Vagina (tissue), 2 donors: ENCODE data around the gene FAM222A. TPM values are rescaled to one million over a fixed set of nuclear protein-coding genes. Genes with fewer than 3 reads are reported as not detected.

Experiments used
- DNase-seq, 2 donors: peaks; one replicate each; pipeline ENCODE4 v3.0.0-alpha.2; 2017; ENCODE audit errors: extremely low spot score in 2 of 2
- H3K27ac ChIP-seq: fragments of 200-600 bp; sonication (generic); one replicate; pipeline ENCODE4 v1.5.1; 2019
- H3K27me3 ChIP-seq: fragments of 200-600 bp; sonication (generic); one replicate; pipeline ENCODE4 v1.5.1; 2019
- H3K36me3 ChIP-seq, 2 donors: fragments of 200-600 bp; sonication (generic); one replicate each; pipeline ENCODE4 v1.5.1; 2017 to 2019
- H3K4me1 ChIP-seq: fragments of 200-600 bp; sonication (generic); one replicate; pipeline ENCODE4 v1.5.1; 2019
- H3K4me3 ChIP-seq, 2 donors: fragments of 200-600 bp; sonication (generic); 1 replicate in 1 of 2; 2 replicates in 1 of 2; pipeline ENCODE4 v1.5.1; 2016 to 2019
- H3K9me3 ChIP-seq: fragments of 200-600 bp; sonication (generic); one replicate; pipeline ENCODE4 v1.5.1; 2019
- CTCF ChIP-seq, 3 experiments: fragments of 450-650 bp in 2 of 3; fragments of 200-600 bp in 1 of 3; sonication (generic) in 1 of 3; IDR thresholded peaks; one replicate each; pipeline ENCODE4 v1.5.1; 2017 to 2019; ENCODE audit warnings: antibody characterized with exemption in 3 of 3, mild to moderate bottlenecking in 2 of 3, moderate library complexity in 2 of 3
- POLR2A ChIP-seq, 2 donors: fragments of 450-650 bp; IDR thresholded peaks; one replicate each; pipeline ENCODE4 v1.6.1; 2017; ENCODE audit warnings: antibody characterized with exemption in 2 of 2, mild to moderate bottlenecking in 2 of 2, moderate library complexity in 2 of 2
- POLR2AphosphoS5 ChIP-seq, 2 donors: sonication (generic); formaldehyde crosslinking; IDR thresholded peaks; one replicate each; pipeline ENCODE4 v1.9.0; 2017; ENCODE audit warnings: antibody characterized with exemption in 2 of 2, mild to moderate bottlenecking in 2 of 2, low read depth in 1 of 2; ENCODE audit not compliant: insufficient read depth in 1 of 2
- intact Hi-C: fragments of 100-400 bp; cut with DNase I; formaldehyde crosslinking; loops from one replicate; pipeline ENCODE4 v1.15.1; 2023
- total RNA-seq: library from RNA; depleted of rRNA; stranded (reverse); fragments of >200 nt; gene quantifications from one replicate; pipeline ENCODE4 v1.2.3, GENCODE V29; 2016

The FAM222A gene
- total RNA-seq, 1 donor from 2014 or later = 1.5 TPM

DNA sequence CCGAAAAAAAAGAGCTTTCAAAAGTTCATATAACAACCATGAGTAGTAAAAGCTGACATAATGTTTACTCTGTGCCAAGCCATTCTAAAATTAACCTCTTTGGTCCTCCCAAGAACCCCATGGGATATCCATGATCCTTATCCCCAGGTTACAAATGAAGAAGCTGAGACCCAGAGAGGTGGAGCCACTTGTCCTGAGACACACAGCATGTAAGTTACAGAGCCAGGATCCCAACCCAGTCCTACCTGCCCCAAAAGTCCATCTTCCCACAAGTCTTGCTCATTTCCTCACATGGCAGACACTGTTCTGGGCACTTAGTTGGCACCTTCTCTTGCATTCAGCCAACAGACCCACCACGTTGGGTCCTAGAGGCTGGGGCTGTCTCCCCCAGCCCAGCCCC is 82.4 kb downstream of the FAM222A start:
- Histone ChIP-seq H3K27me3 (no peaks in the 10 kb centered on the region), H3K4me1 (no peaks in the 10 kb centered on the region), H3K4me3 (no peak overlapping the region), H3K9me3 (no peaks in the 10 kb centered on the region), H3K36me3 (no peaks in the 10 kb centered on the region), H3K27ac (no peak overlapping the region)
- TF ChIP-seq POLR2A (IDR thresholded peaks at IDR 0.05) = no peak
- TF ChIP-seq POLR2AphosphoS5 (IDR thresholded peaks at IDR 0.05; ENCODE audit: insufficient read depth in 1 of 2, low read depth in 1 of 2) = no peak
- no peak for TF ChIP-seq CTCF (IDR thresholded peaks at IDR 0.05)
- intact Hi-C loops = no loop called here
- DNase-seq = no peak

GRCh38 chr12:109797905-109798669 is 84.5 kb downstream of the FAM222A start:
- Histone ChIP-seq H3K9me3 (no peaks in the 10 kb centered on the region), H3K4me1 (no peaks in the 10 kb centered on the region), H3K27me3 (no peaks in the 10 kb centered on the region), H3K36me3 (no peaks in the 10 kb centered on the region), H3K4me3 (no peak overlapping the region), H3K27ac (no peak overlapping the region)
- TF ChIP-seq POLR2A (IDR thresholded peaks at IDR 0.05) = no peak
- no peak for TF ChIP-seq CTCF (IDR thresholded peaks at IDR 0.05)
- TF ChIP-seq POLR2AphosphoS5 (IDR thresholded peaks at IDR 0.05; ENCODE audit: insufficient read depth in 1 of 2, low read depth in 1 of 2) = no peak
- intact Hi-C loops = no loop called here
- no peak for DNase-seq

DNA sequence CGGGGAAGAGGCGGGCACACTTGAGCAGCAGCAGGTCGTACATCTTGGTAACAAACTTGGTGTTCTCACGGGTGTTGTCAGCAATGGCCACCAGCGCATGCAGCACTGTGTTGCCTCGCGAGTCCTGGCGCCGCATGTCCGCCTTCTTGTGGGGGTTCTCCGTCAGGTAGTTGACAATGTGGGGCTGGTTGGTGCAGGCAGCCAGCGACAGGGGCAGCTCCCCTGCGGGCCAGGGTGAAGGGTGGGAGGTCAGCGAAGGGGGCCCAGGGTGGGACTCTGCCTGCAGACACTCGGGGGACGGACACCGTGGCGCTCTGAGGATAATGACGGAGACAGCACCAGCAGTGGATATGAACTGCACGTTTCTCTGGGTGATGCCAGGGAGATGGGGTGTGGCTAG is 85.1 kb downstream of the FAM222A start:
- no peaks in the 10 kb centered on the region for H3K9me3 ChIP-seq
- no peak overlapping the region for H3K4me3 ChIP-seq
- intact Hi-C loops = no loop called here
- no peaks in the 10 kb centered on the region for H3K36me3 ChIP-seq
- H3K27me3 ChIP-seq = no peaks in the 10 kb centered on the region
- H3K4me1 ChIP-seq = no peaks in the 10 kb centered on the region
- TF ChIP-seq POLR2A (IDR thresholded peaks at IDR 0.05) (no peak), CTCF (IDR thresholded peaks at IDR 0.05) (no peak), POLR2AphosphoS5 (IDR thresholded peaks at IDR 0.05; ENCODE audit: insufficient read depth in 1 of 2, low read depth in 1 of 2) (no peak)
- no peak overlapping the region for H3K27ac ChIP-seq
- DNase-seq = no peak

- intact Hi-C loops = no loop called here
- no peaks in the 10 kb centered on the region for H3K27me3 ChIP-seq
- no peaks in the 10 kb centered on the region for H3K4me1 ChIP-seq
- no peaks in the 10 kb centered on the region for H3K36me3 ChIP-seq
- H3K4me3 ChIP-seq = no peak overlapping the region
- H3K9me3 ChIP-seq = no peaks in the 10 kb centered on the region
- TF ChIP-seq POLR2AphosphoS5 (IDR thresholded peaks at IDR 0.05; ENCODE audit: insufficient read depth in 1 of 2, low read depth in 1 of 2) = no peak
- no peak for TF ChIP-seq CTCF (IDR thresholded peaks at IDR 0.05)
- TF ChIP-seq POLR2A (IDR thresholded peaks at IDR 0.05) = no peak
- H3K27ac ChIP-seq = no peak overlapping the region
- DNase-seq = no peak
Observed at GRCh38 chr12:109800536-109800935, 86.9 kb downstream of the FAM222A start.

GRCh38 chr12:109802828-109803227 is 89.2 kb downstream of the FAM222A start:
- no peak overlapping the region for H3K4me3 ChIP-seq
- no peak overlapping the region for H3K27ac ChIP-seq
- H3K4me1 ChIP-seq = no peaks in the 10 kb centered on the region
- no peaks in the 10 kb centered on the region for H3K9me3 ChIP-seq
- no peaks in the 10 kb centered on the region for H3K36me3 ChIP-seq
- intact Hi-C loops = no loop called here
- no peaks in the 10 kb centered on the region for H3K27me3 ChIP-seq
- DNase-seq = no peak
- no peak for TF ChIP-seq POLR2A (IDR thresholded peaks at IDR 0.05)
